Stimulated activated naive CD8-positive, alpha-beta T cell treated with anti-CD3 and anti-CD28 coated beads, Interleukin-15, Interleukin-2, amounts not matched to agents 100 U/mL and 50 U/mL, for 24 hours (primary cell): Measurements from ENCODE around the gene GPC1.

ENCODE experiments used
- ATAC-seq: fragments of 150-1000 bp; cut with Tn5 transposase; one replicate; pipeline ENCODE4 v1.10.0; 2021
- DNase-seq: peaks from one replicate; pipeline ENCODE4 v3.0.0; 2021

Gene GPC1

DNA sequence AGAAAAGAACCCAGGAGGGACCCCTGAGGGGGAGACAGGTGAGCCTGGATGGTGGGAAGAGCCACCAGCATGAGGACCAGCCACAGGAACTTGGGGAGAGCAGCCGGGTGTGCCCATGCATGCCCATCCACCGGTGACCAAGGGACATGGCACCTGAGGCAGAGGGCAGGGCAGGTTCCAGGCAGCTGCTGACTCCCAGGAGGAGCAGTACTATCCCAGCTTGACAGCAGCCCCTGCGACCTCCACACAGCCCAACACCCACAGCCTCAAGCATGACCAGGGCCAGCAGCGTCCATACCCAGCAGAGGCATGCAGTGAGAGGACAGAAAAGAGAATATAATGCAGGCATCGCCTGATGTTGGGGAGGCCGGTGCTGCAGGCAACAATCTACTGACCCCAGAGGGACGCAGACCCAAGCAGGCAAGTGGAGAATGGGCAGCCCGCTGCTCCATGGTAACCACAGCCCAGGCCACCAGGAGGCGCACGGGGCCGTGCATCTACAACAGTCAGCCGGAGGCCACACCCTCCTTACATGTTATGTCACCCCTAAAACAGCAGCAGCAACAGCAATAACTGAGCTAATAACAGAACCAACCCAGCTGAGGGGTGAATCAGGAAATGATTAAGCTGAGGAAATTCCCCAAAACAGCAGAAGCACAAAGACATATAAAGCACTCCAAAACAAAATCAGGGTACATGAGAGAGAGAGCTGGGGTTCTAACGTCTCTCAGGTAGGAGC is 78.3 kb downstream of the GPC1 start:
- peak; percentile 85 for DNase-seq
- ATAC-seq, result peak; percentile 97

DNA sequence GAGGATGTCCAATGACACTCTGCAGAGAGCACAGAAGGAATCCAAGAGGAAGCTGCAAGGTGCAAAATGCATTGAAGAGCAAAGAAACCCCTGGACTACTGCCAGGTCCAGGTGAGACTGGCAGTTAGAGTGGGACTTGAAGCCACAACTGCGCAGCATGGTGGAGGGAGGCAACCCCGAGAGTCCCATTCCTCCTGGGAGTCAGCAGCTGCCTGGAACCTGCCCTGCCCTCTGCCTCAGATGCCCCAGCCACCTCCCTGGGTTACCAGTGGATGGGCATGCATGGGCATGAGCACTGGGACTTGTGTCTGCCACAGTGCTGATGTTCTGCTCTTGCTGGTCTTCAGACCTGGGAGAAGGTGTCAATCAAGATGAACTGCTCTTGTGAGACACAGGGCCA is 79.2 kb downstream of the GPC1 start:
- DNase-seq (peak; percentile 3), ATAC-seq (no peak)

DNA sequence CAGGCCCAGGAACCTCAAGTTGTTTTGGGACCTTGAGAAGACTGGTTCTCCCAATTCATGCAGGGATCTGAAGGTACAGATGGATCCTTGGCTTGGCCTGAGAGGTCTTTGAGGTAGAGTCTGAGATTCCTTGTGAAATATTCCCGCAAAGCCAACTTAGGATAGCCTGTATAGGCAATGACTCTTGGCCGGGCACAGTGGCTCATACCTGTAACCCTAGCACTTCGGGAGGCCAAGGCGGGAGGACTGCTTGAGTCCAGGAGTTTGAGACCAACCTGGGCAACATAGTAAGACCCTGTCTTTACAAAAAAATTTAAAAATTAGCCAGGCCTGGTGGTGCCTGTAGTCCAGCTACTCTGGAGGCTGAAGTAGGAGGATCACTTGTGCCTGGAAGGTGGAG is 81.9 kb downstream of the GPC1 start:
- ATAC-seq (no peak), DNase-seq (no peak)
